T1000 (cell line): ENCODE data around the gene SRPK2.
"Not testable (repeated sequence)": the region's sequence is repeated elsewhere in the genome, so short reads cannot be mapped to it uniquely, and the experiment has no call there.

Experiments used
- DNase-seq: peaks from one replicate; lab custom pipeline; 2025; ENCODE audit warnings: mixed read lengths; lab: John Stamatoyannopoulos, UW

The SRPK2 gene

GRCh38 chr7:105222953-105223352, 165.8 kb downstream of the SRPK2 start:
- DNase-seq = no peak

- DNase-seq = no peak
These were observed 169.0 kb downstream of the SRPK2 start for GRCh38 chr7:105219771-105220160.

- no peak for DNase-seq
These were observed 169.6 kb downstream of the SRPK2 start for GRCh38 chr7:105218939-105219770.

GRCh38 chr7:105218215-105218614, 170.5 kb downstream of the SRPK2 start:
- DNase-seq = no peak

- DNase-seq = no peak
These were observed 171.9 kb downstream of the SRPK2 start for GRCh38 chr7:105216786-105217185.

- no peak for DNase-seq
These were observed 172.9 kb downstream of the SRPK2 start for GRCh38 chr7:105215821-105216220.

- no peak for DNase-seq
These were observed 173.5 kb downstream of the SRPK2 start for GRCh38 chr7:105215182-105215581.

- no peak for DNase-seq
These were observed 175.1 kb downstream of the SRPK2 start for GRCh38 chr7:105213611-105214010.

GRCh38 chr7:105212212-105212611, 176.5 kb downstream of the SRPK2 start:
- DNase-seq = no peak

GRCh38 chr7:105210721-105211205, 178.0 kb downstream of the SRPK2 start:
- DNase-seq = no peak

- no peak for DNase-seq
These were observed 178.9 kb downstream of the SRPK2 start for GRCh38 chr7:105209870-105210269.

- DNase-seq = no peak
These were observed 179.3 kb downstream of the SRPK2 start for GRCh38 chr7:105209433-105209832.

- no peak for DNase-seq
These were observed 181.7 kb downstream of the SRPK2 start for GRCh38 chr7:105206985-105207384.

- DNase-seq = no peak
These were observed 183.0 kb downstream of the SRPK2 start for GRCh38 chr7:105205592-105206237.

- DNase-seq = no peak
These were observed 183.8 kb downstream of the SRPK2 start for GRCh38 chr7:105204953-105205352.

- DNase-seq = no peak
These were observed 184.2 kb downstream of the SRPK2 start for GRCh38 chr7:105204520-105204919.

GRCh38 chr7:105202616-105203015, 186.1 kb downstream of the SRPK2 start:
- no peak for DNase-seq

- no peak for DNase-seq
These were observed 189.3 kb downstream of the SRPK2 start for GRCh38 chr7:105199386-105199785.

GRCh38 chr7:105198223-105198622, 190.5 kb downstream of the SRPK2 start:
- peak; percentile 68 for DNase-seq

- DNase-seq = no peak
These were observed 192.2 kb downstream of the SRPK2 start for GRCh38 chr7:105196473-105196872.

GRCh38 chr7:105195891-105196290, 192.8 kb downstream of the SRPK2 start:
- no peak for DNase-seq

GRCh38 chr7:105194959-105195358, 193.8 kb downstream of the SRPK2 start:
- DNase-seq = not testable (repeated sequence)

- no peak for DNase-seq
These were observed 197.4 kb downstream of the SRPK2 start for GRCh38 chr7:105191331-105191730.
